HG02970 (cell line): Measurements from ENCODE around the gene LNPK.
"Not testable (repeated sequence)": the region's sequence is repeated elsewhere in the genome, so short reads cannot be mapped to it uniquely, and the experiment has no call there.

Experiments used
- ATAC-seq: cut with Tn5 transposase; IDR thresholded peaks from one replicate; pipeline ENCODE4 v1.9.1; 2021; ENCODE audit warnings: mild to moderate bottlenecking, moderate library complexity, moderate number of reproducible peaks; ENCODE audit not compliant: unreplicated experiment, low FRiP score

LNPK gene

GRCh38 chr2:175913849-175914743 lies 88.0 kb downstream of the LNPK start:
- ATAC-seq = not testable (repeated sequence)

GRCh38 chr2:175913267-175913666 lies 88.8 kb downstream of the LNPK start:
- not testable (repeated sequence) for ATAC-seq

GRCh38 chr2:175904035-175904434 lies 98.0 kb downstream of the LNPK start:
- no peak for ATAC-seq

- no peak for ATAC-seq
These were observed 98.6 kb downstream of the LNPK start for GRCh38 chr2:175903384-175903936.

- not testable (repeated sequence) for ATAC-seq
These were observed 106.1 kb downstream of the LNPK start for GRCh38 chr2:175895957-175896356.

- no peak for ATAC-seq
These were observed 110.0 kb downstream of the LNPK start for GRCh38 chr2:175892046-175892445.

GRCh38 chr2:175890636-175891242 lies 111.3 kb downstream of the LNPK start:
- ATAC-seq = no peak

DNA sequence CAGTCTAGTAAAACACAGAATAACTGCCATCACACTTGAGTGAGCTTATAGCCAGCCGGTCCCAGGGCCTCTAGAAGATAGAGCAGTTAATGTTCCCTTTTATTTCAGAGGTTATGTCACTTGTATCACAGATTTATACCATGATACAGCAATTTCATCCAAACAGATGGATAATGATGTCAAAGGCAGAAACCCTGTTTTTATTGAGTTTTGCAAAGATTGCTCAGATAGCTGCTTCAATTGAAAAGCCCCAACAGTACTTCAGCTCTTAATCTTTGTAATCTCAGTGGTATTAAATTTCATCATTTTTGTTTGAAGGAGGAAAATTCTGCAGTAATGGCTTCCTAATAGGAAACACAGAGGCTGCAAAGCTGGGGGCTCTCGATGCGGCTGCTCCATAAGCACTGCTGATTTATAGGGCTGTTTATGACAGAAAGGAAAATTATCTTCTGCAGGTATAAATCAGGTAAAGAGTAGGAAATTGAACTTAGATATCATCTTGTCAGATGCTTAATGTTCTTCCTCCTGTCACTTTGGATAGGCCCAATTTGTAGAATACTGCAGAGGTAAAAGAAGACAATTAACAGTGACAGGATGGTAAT lies 112.3 kb downstream of the LNPK start:
- no peak for ATAC-seq

DNA sequence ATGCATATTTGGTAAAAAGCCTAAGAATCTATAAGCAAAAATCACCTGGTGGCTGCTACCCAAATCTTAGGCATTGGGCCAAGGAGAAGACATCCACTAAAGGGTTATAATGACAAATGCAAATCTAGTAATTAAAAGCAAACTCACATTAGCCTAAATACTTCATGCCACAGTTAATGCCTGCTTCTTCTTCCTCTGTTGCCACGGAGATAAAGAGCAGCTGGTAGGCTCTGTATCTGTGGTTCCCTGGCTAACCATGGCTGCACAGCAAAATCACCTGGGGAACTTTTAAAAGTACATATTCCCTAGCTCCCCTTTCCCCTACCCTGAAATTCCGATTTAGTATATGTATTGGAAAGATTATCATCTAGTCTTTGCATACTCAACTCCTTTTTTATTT lies 114.3 kb downstream of the LNPK start:
- ATAC-seq = no peak

- no peak for ATAC-seq
These were observed 117.2 kb downstream of the LNPK start for GRCh38 chr2:175884697-175885393.

DNA sequence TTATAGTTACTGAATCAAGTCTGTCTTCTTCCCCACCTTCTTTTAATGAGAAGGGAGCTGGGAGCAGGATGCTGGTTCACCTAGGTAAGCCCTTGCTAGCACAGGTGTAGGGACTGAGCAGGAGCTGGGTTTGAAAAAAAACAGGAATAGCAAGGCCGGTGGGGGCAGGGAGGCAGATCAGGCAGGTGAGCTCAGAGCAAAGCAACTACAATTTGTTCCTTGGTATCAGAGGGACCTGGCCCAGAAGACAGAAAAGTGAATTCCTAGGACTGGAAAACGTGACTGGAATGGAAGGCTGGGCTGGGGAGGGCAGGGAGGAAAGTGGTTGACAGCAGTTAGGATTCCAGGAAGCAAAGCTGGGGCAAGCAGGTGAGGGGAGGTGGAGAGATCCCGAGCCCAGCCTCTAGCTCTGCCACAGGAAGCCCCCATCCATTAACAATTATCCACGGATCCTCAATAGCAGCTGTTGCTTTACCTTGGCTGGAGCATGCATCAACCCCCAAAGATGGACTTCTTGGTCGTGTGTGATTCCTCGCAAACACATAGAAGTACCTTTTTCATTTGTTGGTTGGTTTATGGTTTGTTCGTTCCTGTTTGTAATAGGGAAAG lies 118.4 kb downstream of the LNPK start:
- no peak for ATAC-seq

DNA sequence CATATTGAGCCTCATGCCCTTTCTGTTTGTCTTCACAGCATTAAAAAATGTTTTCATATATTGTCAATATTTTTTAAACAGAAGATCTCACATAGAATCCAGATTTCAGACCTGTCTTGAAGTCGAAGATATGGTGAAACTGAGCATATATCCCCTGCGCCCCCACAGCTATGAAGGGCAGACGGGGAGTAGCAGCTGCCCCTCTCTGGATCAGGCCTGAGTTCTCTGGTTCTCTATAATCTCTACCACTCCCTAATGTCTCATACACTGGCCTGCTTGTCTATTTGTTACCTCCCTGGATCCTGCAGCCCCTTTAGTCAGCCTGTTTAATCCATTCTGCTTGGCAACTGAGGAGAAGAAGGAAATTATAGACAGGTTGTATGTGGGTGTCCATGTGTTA lies 122.4 kb downstream of the LNPK start:
- ATAC-seq = no peak

- ATAC-seq = no peak
These were observed 124.1 kb downstream of the LNPK start for GRCh38 chr2:175877845-175878544.

GRCh38 chr2:175874291-175874690 lies 127.8 kb downstream of the LNPK start:
- no peak for ATAC-seq
